ENCODE measurements around the gene HMG20B.

HMG20B gene

DNA sequence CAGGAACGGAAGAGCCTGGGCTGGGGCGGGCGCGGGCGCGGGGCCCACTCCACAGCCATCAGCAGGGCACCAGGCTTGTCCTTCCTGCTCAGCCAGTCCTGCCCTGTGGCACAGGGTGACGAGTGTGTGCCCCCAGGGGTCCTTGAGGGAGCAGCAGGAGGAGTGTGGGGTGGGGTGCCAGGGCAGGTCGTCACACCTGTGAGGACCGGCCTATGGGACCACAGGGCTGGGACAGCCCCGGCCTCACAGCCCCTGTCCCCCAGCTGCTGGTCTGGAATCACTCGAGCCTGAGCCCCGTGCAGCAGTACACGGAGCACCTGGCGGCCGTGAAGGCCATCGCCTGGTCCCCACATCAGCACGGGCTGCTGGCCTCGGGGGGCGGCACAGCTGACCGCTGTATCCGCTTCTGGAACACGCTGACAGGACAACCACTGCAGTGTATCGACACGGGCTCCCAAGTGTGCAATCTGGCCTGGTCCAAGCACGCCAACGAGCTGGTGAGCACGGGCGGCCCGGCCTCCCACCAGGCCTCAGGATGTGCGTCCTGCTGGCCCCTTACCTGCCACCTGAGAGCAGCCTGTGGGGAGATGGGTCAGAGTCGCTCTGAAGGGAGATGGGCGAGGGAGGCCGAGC is 40.5 kb upstream of the HMG20B start:
- intact Hi-C loops (cut with DNase I; ENCODE audit: low total_unique reads): loop anchor here (10.0 kb wide), 1 partner anchor 433 kb away; no protein-coding TSS in a partner anchor
- H3K9me3 ChIP-seq: no peaks in the 10 kb centered on the region
- H3K4me3 ChIP-seq: no peak overlapping the region
- H3K27ac ChIP-seq: no peak overlapping the region
- TF ChIP-seq, protein P1, sequence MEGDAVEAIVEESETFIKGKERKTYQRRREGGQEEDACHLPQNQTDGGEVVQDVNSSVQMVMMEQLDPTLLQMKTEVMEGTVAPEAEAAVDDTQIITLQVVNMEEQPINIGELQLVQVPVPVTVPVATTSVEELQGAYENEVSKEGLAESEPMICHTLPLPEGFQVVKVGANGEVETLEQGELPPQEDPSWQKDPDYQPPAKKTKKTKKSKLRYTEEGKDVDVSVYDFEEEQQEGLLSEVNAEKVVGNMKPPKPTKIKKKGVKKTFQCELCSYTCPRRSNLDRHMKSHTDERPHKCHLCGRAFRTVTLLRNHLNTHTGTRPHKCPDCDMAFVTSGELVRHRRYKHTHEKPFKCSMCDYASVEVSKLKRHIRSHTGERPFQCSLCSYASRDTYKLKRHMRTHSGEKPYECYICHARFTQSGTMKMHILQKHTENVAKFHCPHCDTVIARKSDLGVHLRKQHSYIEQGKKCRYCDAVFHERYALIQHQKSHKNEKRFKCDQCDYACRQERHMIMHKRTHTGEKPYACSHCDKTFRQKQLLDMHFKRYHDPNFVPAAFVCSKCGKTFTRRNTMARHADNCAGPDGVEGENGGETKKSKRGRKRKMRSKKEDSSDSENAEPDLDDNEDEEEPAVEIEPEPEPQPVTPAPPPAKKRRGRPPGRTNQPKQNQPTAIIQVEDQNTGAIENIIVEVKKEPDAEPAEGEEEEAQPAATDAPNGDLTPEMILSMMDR (IDR thresholded peaks at IDR 0.05): no peak
- H3K4me1 ChIP-seq: peaks cover 0 to 13% (median 0%) of the 10 kb centered on the region in 4 donors
- DNase-seq: no peak
- H3K27me3 ChIP-seq: no peaks in the 10 kb centered on the region
- peaks cover 53 to 75% (median 68%) of the 10 kb centered on the region in 3 donors for H3K36me3 ChIP-seq

DNA sequence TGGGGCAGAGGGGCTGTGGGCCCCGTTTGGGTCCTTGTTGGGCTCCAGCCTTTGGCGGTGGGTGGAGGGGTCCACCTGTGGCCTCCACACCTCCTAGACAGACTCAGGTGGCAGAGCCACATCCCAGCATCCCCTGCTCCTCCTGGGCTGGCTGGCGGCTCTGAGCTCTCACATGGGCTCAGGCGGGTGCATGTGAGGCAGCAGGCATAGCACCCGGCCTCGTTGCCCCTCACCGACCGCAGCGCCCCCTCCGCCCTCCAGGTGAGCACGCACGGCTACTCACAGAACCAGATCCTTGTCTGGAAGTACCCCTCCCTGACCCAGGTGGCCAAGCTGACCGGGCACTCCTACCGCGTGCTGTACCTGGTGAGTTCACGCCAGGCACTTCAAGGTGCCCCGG is 39.7 kb upstream of the HMG20B start:
- no peak for DNase-seq
- H3K36me3 ChIP-seq: peaks cover 45 to 71% (median 60%) of the 10 kb centered on the region in 3 donors
- intact Hi-C loops (cut with DNase I; ENCODE audit: low total_unique reads): loop anchor here (10.0 kb wide), 1 partner anchor 432 kb away; no protein-coding TSS in a partner anchor
- no peaks in the 10 kb centered on the region for H3K9me3 ChIP-seq
- TF ChIP-seq, protein P1 (IDR thresholded peaks at IDR 0.05): no peak
- no peak overlapping the region for H3K27ac ChIP-seq
- H3K4me3 ChIP-seq: no peak overlapping the region
- H3K4me1 ChIP-seq: peaks cover 0 to 16% (median 0%) of the 10 kb centered on the region in 4 donors
- H3K27me3 ChIP-seq: no peaks in the 10 kb centered on the region

DNA sequence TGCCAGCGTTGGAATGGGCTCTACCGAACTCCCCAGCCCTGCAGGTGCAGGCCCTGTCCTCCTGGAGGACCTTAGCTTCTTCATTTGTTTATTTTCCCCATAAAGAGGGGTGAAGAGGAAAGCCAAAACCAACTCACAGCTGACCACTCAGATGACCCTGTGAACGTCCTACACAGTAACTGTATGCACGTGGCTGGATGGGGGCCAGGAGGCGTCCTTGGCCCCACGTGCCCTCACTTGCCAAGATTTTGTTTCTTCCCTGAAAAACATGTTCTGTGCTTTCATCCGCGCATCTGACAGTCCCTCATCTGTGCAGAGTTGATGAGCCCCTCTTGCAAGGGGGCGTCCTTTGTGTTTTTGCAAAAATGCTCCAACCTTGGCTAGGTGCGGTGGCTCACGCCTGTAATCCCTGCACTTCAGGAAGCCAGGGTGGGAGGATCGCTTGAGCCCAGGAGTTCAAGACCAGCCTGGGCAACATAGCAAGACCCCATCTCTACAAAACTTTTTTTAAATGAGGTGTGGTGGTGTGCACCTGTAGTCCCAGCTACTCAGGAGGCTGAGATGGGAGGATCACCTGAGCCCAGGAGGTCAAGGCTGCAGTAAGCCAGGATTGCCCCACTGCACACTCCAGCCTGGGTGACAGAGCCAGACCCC is 39.1 kb upstream of the HMG20B start:
- Histone ChIP-seq H3K4me3 (no peak overlapping the region), H3K36me3 (peaks cover 41 to 73% (median 57%) of the 10 kb centered on the region in 3 donors), H3K27me3 (no peaks in the 10 kb centered on the region), H3K27ac (no peak overlapping the region), H3K9me3 (no peaks in the 10 kb centered on the region), H3K4me1 (peaks cover 0 to 16% (median 0%) of the 10 kb centered on the region in 4 donors)
- DNase-seq: no peak
- intact Hi-C loops (cut with DNase I; ENCODE audit: low total_unique reads): loop anchor here (10.0 kb wide), 1 partner anchor 431 kb away; no protein-coding TSS in a partner anchor
- TF ChIP-seq, protein P1 (IDR thresholded peaks at IDR 0.05): no peak

DNA sequence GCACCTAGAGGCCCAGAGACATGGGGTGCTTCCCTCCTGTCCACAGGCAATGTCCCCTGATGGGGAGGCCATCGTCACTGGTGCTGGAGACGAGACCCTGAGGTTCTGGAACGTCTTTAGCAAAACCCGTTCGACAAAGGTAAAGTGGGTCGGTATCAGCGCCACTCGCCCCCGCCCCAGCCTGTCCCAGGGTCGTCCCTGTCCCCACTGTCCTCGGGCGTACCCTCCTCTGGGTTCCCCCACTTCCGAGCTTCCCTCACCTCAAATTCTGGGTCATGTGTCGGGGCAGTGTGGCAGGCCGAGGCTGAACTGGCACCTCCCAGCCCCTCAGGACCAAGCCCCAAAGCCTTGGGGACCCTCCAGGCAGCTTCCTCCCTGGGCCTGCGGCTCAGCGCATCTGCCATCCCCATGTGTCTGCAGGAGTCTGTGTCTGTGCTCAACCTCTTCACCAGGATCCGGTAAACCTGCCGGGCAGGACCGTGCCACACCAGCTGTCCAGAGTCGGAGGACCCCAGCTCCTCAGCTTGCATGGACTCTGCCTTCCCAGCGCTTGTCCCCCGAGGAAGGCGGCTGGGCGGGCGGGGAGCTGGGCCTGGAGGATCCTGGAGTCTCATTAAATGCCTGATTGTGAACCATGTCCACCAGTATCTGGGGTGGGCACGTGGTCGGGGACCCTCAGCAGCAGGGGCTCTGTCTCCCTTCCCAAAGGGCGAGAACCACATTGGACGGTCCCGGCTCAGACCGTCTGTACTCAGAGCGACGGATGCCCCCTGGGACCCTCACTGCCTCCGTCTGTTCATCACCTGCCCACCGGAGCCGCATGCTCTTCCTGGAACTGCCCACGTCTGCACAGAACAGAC is 38.1 kb upstream of the HMG20B start:
- Histone ChIP-seq H3K36me3 (peaks cover 41 to 80% (median 57%) of the 10 kb centered on the region in 3 donors), H3K27ac (no peak overlapping the region), H3K4me3 (no peak overlapping the region), H3K9me3 (no peaks in the 10 kb centered on the region), H3K4me1 (peaks cover 0 to 16% (median 0%) of the 10 kb centered on the region in 4 donors), H3K27me3 (no peaks in the 10 kb centered on the region)
- intact Hi-C loops (cut with DNase I; ENCODE audit: low total_unique reads): loop anchor here (10.0 kb wide), 1 partner anchor 430 kb away; no protein-coding TSS in a partner anchor
- TF ChIP-seq, protein P1 (IDR thresholded peaks at IDR 0.05): no peak
- no peak for DNase-seq

DNA sequence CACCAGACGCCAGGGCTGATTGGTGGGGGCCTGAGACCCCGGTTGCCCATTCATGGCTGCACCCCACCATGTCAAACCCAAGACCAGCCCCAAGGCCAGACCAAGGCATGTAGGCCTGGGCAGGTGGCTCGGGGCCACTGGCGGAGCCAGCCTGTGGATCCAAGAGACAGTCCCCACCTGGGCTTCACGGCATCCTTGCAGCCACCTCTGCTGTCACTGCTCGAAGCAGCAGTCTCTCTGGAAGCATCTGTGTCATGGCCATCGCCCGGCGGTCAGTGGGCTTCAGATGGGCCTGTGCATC is 37.6 kb upstream of the HMG20B start:
- Histone ChIP-seq H3K4me3 (no peak overlapping the region), H3K27me3 (no peaks in the 10 kb centered on the region), H3K4me1 (peaks cover 0 to 16% (median 0%) of the 10 kb centered on the region in 4 donors), H3K27ac (no peak overlapping the region), H3K36me3 (peaks cover 41 to 79% (median 57%) of the 10 kb centered on the region in 3 donors), H3K9me3 (no peaks in the 10 kb centered on the region)
- intact Hi-C loops (cut with DNase I; ENCODE audit: low total_unique reads): loop anchor here (10.0 kb wide), 1 partner anchor 430 kb away; no protein-coding TSS in a partner anchor
- TF ChIP-seq, protein P1 (IDR thresholded peaks at IDR 0.05): no peak
- DNase-seq: no peak

Data from tibial artery (tissue), 4 donors.